ENCODE measurements around the gene GIGYF2. TPM values are rescaled to one million over a fixed set of nuclear protein-coding genes. Genes with fewer than 3 reads are reported as not detected.
"Not testable (repeated sequence)": the region's sequence is repeated elsewhere in the genome, so short reads cannot be mapped to it uniquely, and the experiment has no call there.

The GIGYF2 gene
- total RNA-seq, 2 donors from 2014 or later: 62.5 to 72.3 TPM

DNA sequence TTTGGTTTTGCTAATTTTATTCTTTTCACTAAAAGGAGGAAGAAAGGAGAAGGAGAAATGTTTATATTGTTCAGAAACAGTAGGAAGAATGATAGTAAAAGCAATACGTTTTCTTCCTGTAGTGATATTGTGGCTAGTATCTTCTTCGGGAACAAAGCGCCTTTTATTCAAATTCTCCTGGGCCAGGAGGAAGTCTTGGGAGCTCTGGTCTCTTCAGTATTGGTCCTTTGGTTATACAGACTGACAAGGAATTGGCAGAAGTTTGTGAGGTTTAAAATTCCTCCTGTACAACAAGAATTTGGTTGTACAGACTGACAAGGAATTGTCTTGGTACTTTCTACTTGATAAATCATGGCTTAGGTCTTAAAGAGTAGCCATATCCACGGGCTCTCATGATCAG is 9.9 kb downstream of the GIGYF2 start:
- H3K4me1 ChIP-seq (ENCODE audit: control insufficient read depth, insufficient read depth, low read length): no peaks in the 10 kb centered on the region
- TF ChIP-seq, protein P1, sequence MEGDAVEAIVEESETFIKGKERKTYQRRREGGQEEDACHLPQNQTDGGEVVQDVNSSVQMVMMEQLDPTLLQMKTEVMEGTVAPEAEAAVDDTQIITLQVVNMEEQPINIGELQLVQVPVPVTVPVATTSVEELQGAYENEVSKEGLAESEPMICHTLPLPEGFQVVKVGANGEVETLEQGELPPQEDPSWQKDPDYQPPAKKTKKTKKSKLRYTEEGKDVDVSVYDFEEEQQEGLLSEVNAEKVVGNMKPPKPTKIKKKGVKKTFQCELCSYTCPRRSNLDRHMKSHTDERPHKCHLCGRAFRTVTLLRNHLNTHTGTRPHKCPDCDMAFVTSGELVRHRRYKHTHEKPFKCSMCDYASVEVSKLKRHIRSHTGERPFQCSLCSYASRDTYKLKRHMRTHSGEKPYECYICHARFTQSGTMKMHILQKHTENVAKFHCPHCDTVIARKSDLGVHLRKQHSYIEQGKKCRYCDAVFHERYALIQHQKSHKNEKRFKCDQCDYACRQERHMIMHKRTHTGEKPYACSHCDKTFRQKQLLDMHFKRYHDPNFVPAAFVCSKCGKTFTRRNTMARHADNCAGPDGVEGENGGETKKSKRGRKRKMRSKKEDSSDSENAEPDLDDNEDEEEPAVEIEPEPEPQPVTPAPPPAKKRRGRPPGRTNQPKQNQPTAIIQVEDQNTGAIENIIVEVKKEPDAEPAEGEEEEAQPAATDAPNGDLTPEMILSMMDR (conservative IDR thresholded peaks at IDR 0.05): no peak
- no peak overlapping the region for H3K4me3 Mint-ChIP-seq
- WGBS, 2 experiments (ENCODE audit: insufficient coverage in 1 of 2, insufficient read length in 1 of 2): 95 to 100% methylated on average over 1 to 4 of the region's 4 CpGs
- peaks cover 51% of the 10 kb centered on the region for H3K36me3 ChIP-seq (ENCODE audit: control insufficient read depth, insufficient read depth, low read length)
- no peak overlapping the region for H3K27ac ChIP-seq (ENCODE audit: low read depth, low read length)
- H3K4me3 ChIP-seq (ENCODE audit: low read length): no peak overlapping the region
- no peaks in the 10 kb centered on the region for H3K9me3 ChIP-seq (ENCODE audit: control insufficient read depth, low read length)
- peaks cover 50% of the 10 kb centered on the region for H3K36me3 Mint-ChIP-seq (ENCODE audit: low read depth)
- H3K27me3 Mint-ChIP-seq (ENCODE audit: insufficient read depth): no peaks in the 10 kb centered on the region
- DNase-seq: no peak
- no peak overlapping the region for H3K27ac Mint-ChIP-seq
- peaks cover 4% of the 10 kb centered on the region for H3K9me3 Mint-ChIP-seq
- H3K4me1 Mint-ChIP-seq: no peaks in the 10 kb centered on the region
- no peak overlapping the region for H3K9ac ChIP-seq (ENCODE audit: extremely low read depth, low read length, poor library complexity, severe bottlenecking)
- H3K27me3 ChIP-seq (ENCODE audit: control insufficient read depth, insufficient read depth, low read length, poor library complexity, severe bottlenecking): no peaks in the 10 kb centered on the region

DNA sequence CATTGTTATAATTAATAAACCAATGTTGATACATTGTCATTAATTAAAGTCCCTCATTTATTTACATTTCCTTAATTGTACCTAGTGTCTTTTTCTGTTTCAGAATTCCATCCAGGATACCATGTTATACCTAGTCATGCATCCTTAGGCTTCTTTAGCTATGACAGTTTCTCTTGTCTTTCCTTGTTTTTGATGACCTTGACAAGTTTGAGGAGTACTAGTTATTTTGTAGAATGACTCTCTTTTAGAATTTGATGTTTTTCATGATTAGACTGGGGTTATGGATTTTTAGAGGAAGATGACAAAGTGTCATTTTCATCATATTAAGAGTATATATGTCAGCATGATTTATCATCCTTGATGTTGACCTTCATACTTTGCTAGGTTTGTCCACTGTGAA is 16.4 kb downstream of the GIGYF2 start:
- peaks cover 37% of the 10 kb centered on the region for H3K36me3 Mint-ChIP-seq (ENCODE audit: low read depth)
- H3K4me1 ChIP-seq (ENCODE audit: control insufficient read depth, insufficient read depth, low read length): no peaks in the 10 kb centered on the region
- peaks cover 2% of the 10 kb centered on the region for H3K9me3 Mint-ChIP-seq

DNA sequence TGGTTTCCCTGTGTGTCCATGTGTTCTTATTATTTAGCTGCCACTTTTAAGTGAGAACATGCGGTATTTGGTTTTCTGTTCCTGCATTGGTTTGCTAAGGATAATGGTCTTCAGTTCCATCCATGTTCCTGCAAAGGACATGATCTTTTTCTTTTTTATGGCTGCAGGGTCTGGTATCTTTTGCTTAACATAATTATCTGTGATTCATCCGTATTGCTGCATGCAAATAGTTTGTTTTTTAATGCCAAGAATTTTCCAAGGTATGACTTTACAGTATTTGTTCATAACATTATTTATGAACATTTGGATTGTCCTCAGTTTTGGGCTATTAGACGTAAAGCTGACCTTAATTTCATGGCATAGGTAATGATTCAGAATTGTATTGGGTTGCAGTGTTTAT is 17.8 kb downstream of the GIGYF2 start:
- no peak for DNase-seq
- TF ChIP-seq, protein P1 (conservative IDR thresholded peaks at IDR 0.05): no peak
- H3K27ac Mint-ChIP-seq: no peak overlapping the region
- Histone ChIP-seq H3K27me3 (ENCODE audit: control insufficient read depth, insufficient read depth, low read length, poor library complexity, severe bottlenecking) (no peaks in the 10 kb centered on the region), H3K4me1 (ENCODE audit: control insufficient read depth, insufficient read depth, low read length) (no peaks in the 10 kb centered on the region), H3K9ac (ENCODE audit: extremely low read depth, low read length, poor library complexity, severe bottlenecking) (no peak overlapping the region), H3K36me3 (ENCODE audit: control insufficient read depth, insufficient read depth, low read length) (peaks cover 59% of the 10 kb centered on the region), H3K4me3 (ENCODE audit: low read length) (no peak overlapping the region), H3K27ac (ENCODE audit: low read depth, low read length) (no peak overlapping the region), H3K9me3 (ENCODE audit: control insufficient read depth, low read length) (peaks cover 4% of the 10 kb centered on the region)
- peaks cover 5% of the 10 kb centered on the region for H3K9me3 Mint-ChIP-seq
- peaks cover 46% of the 10 kb centered on the region for H3K36me3 Mint-ChIP-seq (ENCODE audit: low read depth)
- no peak overlapping the region for H3K4me3 Mint-ChIP-seq
- H3K27me3 Mint-ChIP-seq (ENCODE audit: insufficient read depth): no peaks in the 10 kb centered on the region
- no peaks in the 10 kb centered on the region for H3K4me1 Mint-ChIP-seq
- 89 to 90% methylated on average over 1 to 3 of the region's 3 CpGs for WGBS, 2 experiments (ENCODE audit: insufficient coverage in 1 of 2, insufficient read length in 1 of 2)

More for the DNA sequence above, 16.4 kb downstream of the GIGYF2 start:
- Histone ChIP-seq H3K36me3 (ENCODE audit: control insufficient read depth, insufficient read depth, low read length) (peaks cover 50% of the 10 kb centered on the region), H3K4me3 (ENCODE audit: low read length) (no peak overlapping the region), H3K9ac (ENCODE audit: extremely low read depth, low read length, poor library complexity, severe bottlenecking) (no peak overlapping the region), H3K27me3 (ENCODE audit: control insufficient read depth, insufficient read depth, low read length, poor library complexity, severe bottlenecking) (no peaks in the 10 kb centered on the region), H3K27ac (ENCODE audit: low read depth, low read length) (no peak overlapping the region), H3K9me3 (ENCODE audit: control insufficient read depth, low read length) (no peaks in the 10 kb centered on the region)
- H3K4me3 Mint-ChIP-seq: no peak overlapping the region
- H3K27me3 Mint-ChIP-seq (ENCODE audit: insufficient read depth): no peaks in the 10 kb centered on the region
- DNase-seq: no peak
- no peak overlapping the region for H3K27ac Mint-ChIP-seq
- TF ChIP-seq, protein P1 (conservative IDR thresholded peaks at IDR 0.05): no peak
- H3K4me1 Mint-ChIP-seq: no peaks in the 10 kb centered on the region

DNA sequence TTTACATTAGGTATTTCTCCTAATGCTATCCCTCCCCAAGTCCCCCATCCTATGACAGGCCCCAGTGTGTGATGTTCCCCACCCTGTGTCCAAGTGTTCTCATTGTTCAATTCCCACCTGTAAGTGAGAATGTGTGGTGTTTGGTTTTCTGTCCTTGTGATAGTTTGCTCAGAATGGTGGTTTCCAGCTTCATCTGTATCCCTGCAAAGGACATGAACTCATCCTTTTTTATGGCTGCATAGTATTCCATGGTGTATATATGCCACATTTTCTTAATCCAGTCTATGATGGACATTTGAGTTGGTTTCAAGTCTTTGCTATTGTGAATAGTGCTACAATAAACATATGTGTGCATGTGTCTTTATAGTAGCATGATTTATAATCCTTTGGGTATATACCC is 22.9 kb downstream of the GIGYF2 start:
- H3K9me3 Mint-ChIP-seq; DNase-seq; H3K27ac Mint-ChIP-seq; H3K4me1 Mint-ChIP-seq; H3K9me3 ChIP-seq (ENCODE audit: control insufficient read depth, low read length); H3K4me1 ChIP-seq (ENCODE audit: control insufficient read depth, insufficient read depth, low read length); H3K4me3 ChIP-seq (ENCODE audit: low read length); H3K27me3 Mint-ChIP-seq (ENCODE audit: insufficient read depth); H3K9ac ChIP-seq (ENCODE audit: extremely low read depth, low read length, poor library complexity, severe bottlenecking); H3K27me3 ChIP-seq (ENCODE audit: control insufficient read depth, insufficient read depth, low read length, poor library complexity, severe bottlenecking); H3K4me3 Mint-ChIP-seq; H3K27ac ChIP-seq (ENCODE audit: low read depth, low read length): not testable (repeated sequence)
- H3K36me3 ChIP-seq (ENCODE audit: control insufficient read depth, insufficient read depth, low read length): peaks cover 57% of the 10 kb centered on the region
- H3K36me3 Mint-ChIP-seq (ENCODE audit: low read depth): peaks cover 48% of the 10 kb centered on the region
